ENCODE measurements around the gene CRIM1. TPM values are rescaled to one million over a fixed set of nuclear protein-coding genes. Genes with fewer than 3 reads are reported as not detected.

The CRIM1 gene
- total RNA-seq, 1 donor from 2014 or later = 103 TPM

DNA sequence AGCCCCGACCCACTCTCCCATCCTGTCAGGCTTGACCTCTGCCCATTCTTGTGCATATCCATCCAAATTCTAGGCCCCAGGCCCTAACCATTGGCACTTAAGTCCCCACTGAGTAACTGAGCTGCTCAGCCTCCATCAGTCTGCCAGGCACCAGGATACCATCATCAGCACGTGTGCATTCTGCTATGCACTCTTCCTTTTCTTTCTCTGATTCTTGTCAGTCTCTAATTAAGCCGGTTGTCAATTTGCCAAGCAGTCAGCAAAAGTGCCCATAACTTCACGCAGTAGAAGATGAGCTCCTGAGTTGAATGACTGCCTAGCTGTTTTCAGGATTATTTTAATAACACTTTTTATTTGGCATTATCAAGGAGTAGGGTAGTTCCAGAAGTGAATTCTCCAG is 135.2 kb downstream of the CRIM1 start:
- DNase-seq (ENCODE audit: low read depth) = no peak
- TF ChIP-seq, protein P1, sequence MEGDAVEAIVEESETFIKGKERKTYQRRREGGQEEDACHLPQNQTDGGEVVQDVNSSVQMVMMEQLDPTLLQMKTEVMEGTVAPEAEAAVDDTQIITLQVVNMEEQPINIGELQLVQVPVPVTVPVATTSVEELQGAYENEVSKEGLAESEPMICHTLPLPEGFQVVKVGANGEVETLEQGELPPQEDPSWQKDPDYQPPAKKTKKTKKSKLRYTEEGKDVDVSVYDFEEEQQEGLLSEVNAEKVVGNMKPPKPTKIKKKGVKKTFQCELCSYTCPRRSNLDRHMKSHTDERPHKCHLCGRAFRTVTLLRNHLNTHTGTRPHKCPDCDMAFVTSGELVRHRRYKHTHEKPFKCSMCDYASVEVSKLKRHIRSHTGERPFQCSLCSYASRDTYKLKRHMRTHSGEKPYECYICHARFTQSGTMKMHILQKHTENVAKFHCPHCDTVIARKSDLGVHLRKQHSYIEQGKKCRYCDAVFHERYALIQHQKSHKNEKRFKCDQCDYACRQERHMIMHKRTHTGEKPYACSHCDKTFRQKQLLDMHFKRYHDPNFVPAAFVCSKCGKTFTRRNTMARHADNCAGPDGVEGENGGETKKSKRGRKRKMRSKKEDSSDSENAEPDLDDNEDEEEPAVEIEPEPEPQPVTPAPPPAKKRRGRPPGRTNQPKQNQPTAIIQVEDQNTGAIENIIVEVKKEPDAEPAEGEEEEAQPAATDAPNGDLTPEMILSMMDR (IDR thresholded peaks at IDR 0.05; ENCODE audit: insufficient read depth, low read length, poor library complexity, severe bottlenecking) = no peak
- no peak overlapping the region for H3K4me3 ChIP-seq (ENCODE audit: low read depth, low read length)
- no peaks in the 10 kb centered on the region for H3K27me3 ChIP-seq (ENCODE audit: control insufficient read depth, insufficient read depth, low read length)
- H3K36me3 ChIP-seq (ENCODE audit: control insufficient read depth, insufficient read depth, low read length) = peaks cover 2% of the 10 kb centered on the region

DNA sequence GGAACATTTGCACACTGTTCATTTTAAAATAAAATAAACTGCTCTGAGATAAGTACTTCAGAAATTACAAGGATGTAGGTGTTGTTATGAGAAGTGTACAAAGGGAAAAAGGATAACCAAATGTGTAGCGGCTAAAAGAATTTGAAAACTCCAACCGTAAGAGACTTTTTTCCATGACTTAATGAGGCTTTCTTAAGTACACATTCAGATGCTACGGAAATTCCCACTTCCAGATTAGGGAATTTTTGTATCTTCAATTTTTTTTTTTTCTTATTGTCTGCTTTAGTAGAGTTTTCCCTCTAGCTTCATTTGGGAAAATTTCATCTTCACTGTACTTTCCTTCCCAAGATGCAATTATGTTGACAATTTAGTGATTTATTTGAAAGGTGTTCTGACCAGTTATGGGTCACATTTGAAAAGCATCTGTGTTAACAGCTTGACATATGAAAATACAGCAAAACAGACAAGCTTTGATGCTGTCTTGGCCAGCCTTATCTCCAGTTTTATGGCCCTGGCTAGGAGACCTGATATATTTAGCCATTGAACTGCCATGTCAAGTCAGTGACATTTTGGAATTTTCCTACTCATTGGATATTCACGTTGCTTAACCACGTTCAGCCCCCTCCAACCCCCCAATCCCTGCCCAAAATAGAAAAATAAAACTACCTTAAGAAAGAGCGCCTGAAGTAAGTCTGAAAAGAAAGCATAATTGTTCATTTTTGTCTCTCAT is 136.8 kb downstream of the CRIM1 start:
- DNase-seq (ENCODE audit: low read depth) = no peak
- peaks cover 2% of the 10 kb centered on the region for H3K36me3 ChIP-seq (ENCODE audit: control insufficient read depth, insufficient read depth, low read length)
- TF ChIP-seq, protein P1 (IDR thresholded peaks at IDR 0.05; ENCODE audit: insufficient read depth, low read length, poor library complexity, severe bottlenecking) = no peak
- H3K4me3 ChIP-seq (ENCODE audit: low read depth, low read length) = no peak overlapping the region
- H3K27me3 ChIP-seq (ENCODE audit: control insufficient read depth, insufficient read depth, low read length) = no peaks in the 10 kb centered on the region

DNA sequence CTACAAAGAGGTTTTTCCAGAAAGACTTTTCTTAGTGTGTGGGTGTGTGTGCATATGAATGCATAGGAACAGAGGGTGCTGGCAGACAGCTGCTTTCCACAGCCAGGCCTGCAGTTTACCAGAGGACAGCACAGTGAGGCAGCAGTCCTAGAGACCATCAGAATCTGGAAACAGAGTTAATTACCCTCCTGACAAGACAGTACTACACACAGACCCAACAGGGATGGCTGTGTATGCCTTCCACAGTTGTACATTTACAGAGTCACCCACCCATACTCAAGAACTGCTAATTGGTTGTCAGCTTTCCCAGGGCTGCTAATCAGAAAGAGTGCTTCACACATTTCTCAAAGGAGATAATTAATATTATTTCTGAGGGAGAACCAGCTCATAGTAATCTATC is 137.7 kb downstream of the CRIM1 start:
- Histone ChIP-seq H3K36me3 (ENCODE audit: control insufficient read depth, insufficient read depth, low read length) (peaks cover 2% of the 10 kb centered on the region), H3K27me3 (ENCODE audit: control insufficient read depth, insufficient read depth, low read length) (no peaks in the 10 kb centered on the region), H3K4me3 (ENCODE audit: low read depth, low read length) (no peak overlapping the region)
- DNase-seq (ENCODE audit: low read depth) = no peak
- TF ChIP-seq, protein P1 (IDR thresholded peaks at IDR 0.05; ENCODE audit: insufficient read depth, low read length, poor library complexity, severe bottlenecking) = no peak

- H3K36me3 ChIP-seq (ENCODE audit: control insufficient read depth, insufficient read depth, low read length) = no peaks in the 10 kb centered on the region
- TF ChIP-seq, protein P1 (IDR thresholded peaks at IDR 0.05; ENCODE audit: insufficient read depth, low read length, poor library complexity, severe bottlenecking) = no peak
- DNase-seq (ENCODE audit: low read depth) = no peak
- no peak overlapping the region for H3K4me3 ChIP-seq (ENCODE audit: low read depth, low read length)
- no peaks in the 10 kb centered on the region for H3K27me3 ChIP-seq (ENCODE audit: control insufficient read depth, insufficient read depth, low read length)
These were observed 142.1 kb downstream of the CRIM1 start for GRCh38 chr2:36497570-36498163.

GRCh38 chr2:36499128-36499820 is 143.7 kb downstream of the CRIM1 start:
- Histone ChIP-seq H3K27me3 (ENCODE audit: control insufficient read depth, insufficient read depth, low read length) (no peaks in the 10 kb centered on the region), H3K36me3 (ENCODE audit: control insufficient read depth, insufficient read depth, low read length) (no peaks in the 10 kb centered on the region), H3K4me3 (ENCODE audit: low read depth, low read length) (no peak overlapping the region)
- TF ChIP-seq, protein P1 (IDR thresholded peaks at IDR 0.05; ENCODE audit: insufficient read depth, low read length, poor library complexity, severe bottlenecking) = no peak
- no peak for DNase-seq (ENCODE audit: low read depth)
